Motor neuron (in vitro differentiated cells): ENCODE data around the gene AFF1. TPM values are rescaled to one million over a fixed set of nuclear protein-coding genes. Genes with fewer than 3 reads are reported as not detected.
A peak's percentile ranks its signal among the peaks of the same experiment; 100 is the strongest.

Experiments used
- ATAC-seq, 8 experiments: fragments of 200-7000 bp; cut with Tn5 transposase; replicated peaks in 6 of 8; 2 replicates each; pipeline ENCODE4 v1.8.0; 2021; ENCODE audit warnings: mild to moderate bottlenecking in 8 of 8, moderate library complexity in 8 of 8
- H3K27ac ChIP-seq, 2 donors: fragments of 250-450 bp; sonication (Bioruptor Pico); 2 replicates each; pipeline ENCODE4 v1.9.0; 2021; ENCODE audit warnings: antibody characterized with exemption in 2 of 2, mild to moderate bottlenecking in 2 of 2, moderate library complexity in 1 of 2
- H3K4me1 ChIP-seq, 2 donors: fragments of 250-450 bp; sonication (Bioruptor Pico); replicated peaks in 1 of 2; 2 replicates each; pipeline ENCODE4 v1.6.1; 2021; ENCODE audit warnings: antibody characterized with exemption in 2 of 2, mild to moderate bottlenecking in 2 of 2, moderate library complexity in 1 of 2
- H3K4me3 ChIP-seq, 5 donors: fragments of 250-450 bp; sonication (Bioruptor Pico); 2 replicates each; pipeline ENCODE4 v1.9.0; 2021; ENCODE audit warnings: antibody characterized with exemption in 5 of 5, mild to moderate bottlenecking in 5 of 5, moderate library complexity in 4 of 5
- WGBS, 10 experiments: fragments of 450-650 bp; shearing (Covaris generic); methylation state at CpG; one replicate each; pipeline ENCODE4 v1.0.0; 2022; 5-methylcytosine and 5-hydroxymethylcytosine counted together
- in situ Hi-C, 9 experiments: fragments of 400-800 bp; cut with MboI; loops; one replicate each; pipeline ENCODE4 v1.15.0; 2021; ENCODE audit warnings: low sequenced_read_pairs in 9 of 9, low pct_unique_long_range_greater_than_20kb in 2 of 9; ENCODE audit not compliant: unreplicated experiment in 9 of 9
- total RNA-seq, 8 experiments: library from RNA; unstranded; fragments of 300-600 nt; gene quantifications; 2 replicates each; pipeline versions ENCODE4 v1.2.3 to v1.2.4, GENCODE V29; 2022

AFF1 gene
- total RNA-seq, 8 experiments from 2014 or later, result 7.7 to 47.0 (median 15.8) TPM

DNA sequence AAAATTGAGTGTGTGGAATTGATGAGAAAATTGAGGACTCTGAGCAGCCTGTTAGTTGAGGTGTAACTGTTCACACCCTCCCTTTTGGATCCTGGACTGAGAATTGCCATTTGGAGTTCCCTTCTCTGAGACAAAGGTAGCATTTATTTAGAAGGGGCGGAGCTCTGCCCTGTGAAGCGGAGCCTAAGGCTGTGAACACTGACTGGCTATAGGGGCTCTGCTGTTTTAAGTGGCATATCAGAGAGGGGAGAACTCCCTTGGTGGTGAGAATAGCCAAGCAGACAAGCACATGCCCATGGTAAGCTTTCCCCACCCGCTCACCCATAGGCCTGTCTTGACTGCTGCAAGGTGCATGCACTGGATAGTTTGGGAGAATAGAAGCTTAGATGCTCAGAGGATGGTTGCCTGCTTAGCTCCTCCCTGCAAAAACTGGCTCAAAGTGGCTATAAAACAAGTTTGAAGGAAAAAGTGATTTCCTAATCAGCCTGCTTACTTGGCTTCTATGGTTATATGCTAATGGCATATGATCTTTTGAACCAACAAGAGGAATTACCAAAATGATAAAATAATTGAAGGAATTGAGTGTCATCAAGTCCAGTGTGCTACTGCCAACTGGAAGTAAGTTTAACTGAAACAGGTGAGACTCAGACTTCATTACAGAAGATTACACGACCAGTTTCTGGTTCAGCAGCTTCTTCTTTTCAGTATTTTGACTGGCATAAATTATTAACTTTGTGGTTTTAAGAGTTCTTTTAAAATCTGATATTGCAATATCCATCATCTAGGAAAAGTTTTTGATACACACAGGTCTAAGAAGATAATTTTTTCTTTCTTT, 108.4 kb downstream of the AFF1 start:
- no peak overlapping the region for H3K27ac ChIP-seq
- 67 to 92% (median 84%) methylated on average over 1 to 4 of the region's 4 CpGs for WGBS, 10 experiments
- H3K4me1 ChIP-seq, result peaks cover 44% of the 10 kb centered on the region in 2 donors
- H3K4me3 ChIP-seq, result no peak overlapping the region
- in situ Hi-C loops, result no loop called here
- peak in 1 of 8 experiments; percentile 16 for ATAC-seq

DNA sequence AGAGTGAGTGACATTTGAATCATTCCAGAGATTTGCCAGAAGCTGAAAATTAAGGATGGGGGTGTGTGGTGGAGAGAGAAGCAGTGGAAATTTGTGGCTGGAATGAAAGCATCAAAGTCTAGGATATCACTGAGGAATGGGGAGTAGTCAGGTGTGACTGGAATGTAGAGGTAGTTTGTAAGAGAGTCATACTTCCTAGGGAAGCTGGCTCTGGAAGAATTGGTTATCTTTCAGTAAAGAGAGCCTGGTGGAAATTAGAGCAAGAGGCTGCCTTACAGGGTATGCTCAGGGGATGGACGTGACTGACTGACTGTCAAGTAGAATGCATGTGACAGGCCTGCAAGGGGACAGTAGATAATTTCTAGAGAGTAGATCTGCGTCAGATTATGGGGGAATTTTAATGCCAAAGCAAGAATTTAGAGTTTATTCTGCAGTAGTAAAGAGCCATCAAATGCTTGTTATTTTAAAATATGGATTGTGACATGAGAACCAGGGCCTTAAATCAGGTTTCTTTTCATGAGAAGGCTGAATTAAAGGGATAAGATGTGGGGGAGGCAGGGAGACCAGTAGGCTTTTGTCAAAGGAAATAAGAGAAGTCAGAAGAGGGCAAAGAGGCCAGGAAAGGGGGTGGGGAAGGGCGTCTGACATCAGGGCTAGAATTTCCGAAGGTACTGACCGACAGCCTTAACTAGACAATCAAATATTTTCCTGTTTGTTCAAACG, 109.9 kb downstream of the AFF1 start:
- WGBS, 10 experiments, result 0 to 72% (median 18%) methylated on average over 1 to 4 of the region's 6 CpGs; no CpG with 5 or more reads in 1 of the 10 experiments
- in situ Hi-C loops, result no loop called here
- Histone ChIP-seq H3K27ac (peak overlapping the region; percentile 9 to 17), H3K4me3 (no peak overlapping the region), H3K4me1 (peaks cover 29 to 31% of the 10 kb centered on the region in 2 donors)
- peak in 5 of 8 experiments; percentile 64 to 85 (median 79) for ATAC-seq

DNA sequence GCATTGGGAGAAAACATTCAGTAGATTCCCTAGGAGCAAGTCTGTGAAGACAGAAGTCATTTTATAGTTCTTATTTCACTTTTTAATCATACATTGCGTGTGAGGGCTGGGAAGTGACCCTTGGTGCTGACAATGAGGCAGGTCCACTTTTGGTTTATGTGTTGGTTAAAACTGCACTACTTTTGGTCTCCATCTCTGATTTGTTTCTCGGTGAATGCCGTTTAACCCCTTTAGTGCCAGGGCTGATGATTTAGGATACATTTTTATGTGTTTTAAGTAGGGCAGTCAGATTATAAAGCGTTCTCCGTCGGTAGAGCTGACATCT, 110.4 kb downstream of the AFF1 start:
- 23 to 100% (median 65%) methylated on average over 1 to 6 of the region's 6 CpGs; no CpG with 5 or more reads in 2 of the 10 experiments for WGBS, 10 experiments
- no peak for ATAC-seq
- Histone ChIP-seq H3K27ac (peak overlapping the region; percentile 9 to 17), H3K4me1 (peaks cover 24 to 25% of the 10 kb centered on the region in 2 donors), H3K4me3 (no peak overlapping the region)
- in situ Hi-C loops, result no loop called here

DNA sequence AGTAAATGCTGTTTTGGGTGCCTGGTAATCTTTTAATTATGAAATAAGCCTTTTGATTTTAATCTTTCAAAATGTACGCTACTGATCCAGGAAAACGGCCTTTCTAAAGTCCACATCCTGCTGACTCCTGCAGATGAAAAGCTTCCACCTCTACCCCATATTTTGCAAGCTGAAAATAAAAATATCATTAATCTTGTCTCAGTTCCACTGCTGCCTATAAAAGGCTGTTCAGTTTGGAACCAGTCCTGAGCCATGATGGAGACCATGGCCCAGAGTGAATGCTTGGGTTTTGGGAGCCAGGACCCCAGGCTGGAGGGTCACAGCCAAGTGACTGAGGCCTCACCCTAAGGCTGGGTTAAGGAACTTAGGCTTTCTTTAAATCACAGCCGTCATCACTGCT, 110.8 kb downstream of the AFF1 start:
- peak overlapping the region in 1 of 2 donors; percentile 9 for H3K27ac ChIP-seq
- WGBS, 10 experiments, result 19 to 100% (median 82%) methylated on average over 2 to 3 of the region's 3 CpGs; no CpG with 5 or more reads in 1 of the 10 experiments
- no peak overlapping the region for H3K4me3 ChIP-seq
- in situ Hi-C loops, result no loop called here
- no peak for ATAC-seq
- peaks cover 23 to 25% of the 10 kb centered on the region in 2 donors for H3K4me1 ChIP-seq

DNA sequence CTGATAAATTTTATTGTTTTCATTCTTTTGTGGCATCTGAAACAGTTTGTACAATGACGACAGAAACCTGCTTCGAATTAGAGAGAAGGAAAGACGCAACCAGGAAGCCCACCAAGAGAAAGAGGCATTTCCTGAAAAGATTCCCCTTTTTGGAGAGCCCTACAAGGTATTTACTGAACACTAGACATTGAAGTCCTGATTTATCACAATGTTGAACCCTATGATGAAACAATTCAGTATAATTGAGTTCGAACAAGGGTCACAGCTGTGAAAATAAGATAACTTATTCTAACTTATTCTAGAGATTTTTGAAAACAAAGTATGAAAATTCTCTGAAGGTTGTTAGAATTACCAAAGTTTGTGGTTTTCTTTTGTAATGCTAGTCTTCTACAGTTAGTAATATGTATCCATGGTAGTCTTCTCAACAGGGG, 111.3 kb downstream of the AFF1 start:
- no peak overlapping the region for H3K4me3 ChIP-seq
- WGBS, 10 experiments, result 12 to 100% (median 96%) methylated on average over 1 to 4 of the region's 4 CpGs; no CpG with 5 or more reads in 3 of the 10 experiments
- in situ Hi-C loops, result no loop called here
- no peak for ATAC-seq
- H3K27ac ChIP-seq, result no peak overlapping the region
- peaks cover 23 to 25% of the 10 kb centered on the region in 2 donors for H3K4me1 ChIP-seq

DNA sequence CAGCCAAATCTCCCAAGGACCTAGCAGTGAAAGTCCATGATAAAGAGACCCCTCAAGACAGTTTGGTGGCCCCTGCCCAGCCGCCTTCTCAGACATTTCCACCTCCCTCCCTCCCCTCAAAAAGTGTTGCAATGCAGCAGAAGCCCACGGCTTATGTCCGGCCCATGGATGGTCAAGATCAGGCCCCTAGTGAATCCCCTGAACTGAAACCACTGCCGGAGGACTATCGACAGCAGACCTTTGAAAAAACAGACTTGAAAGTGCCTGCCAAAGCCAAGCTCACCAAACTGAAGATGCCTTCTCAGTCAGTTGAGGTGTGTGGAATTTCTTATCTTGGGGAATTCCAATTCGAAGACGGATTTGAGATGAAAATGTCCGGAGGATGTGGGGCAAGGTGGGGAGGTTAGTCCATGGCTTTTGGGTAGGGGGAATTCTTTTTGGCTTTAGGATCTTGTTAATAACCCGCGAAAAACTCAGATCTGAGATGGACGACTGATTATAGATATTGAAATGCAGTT, 112.5 kb downstream of the AFF1 start:
- H3K4me1 ChIP-seq, result peaks cover 24 to 25% of the 10 kb centered on the region in 2 donors
- 67 to 100% (median 97%) methylated on average over 1 to 8 of the region's 11 CpGs; no CpG with 5 or more reads in 1 of the 10 experiments for WGBS, 10 experiments
- in situ Hi-C loops, result no loop called here
- ATAC-seq, result no peak
- no peak overlapping the region for H3K27ac ChIP-seq
- no peak overlapping the region for H3K4me3 ChIP-seq

DNA sequence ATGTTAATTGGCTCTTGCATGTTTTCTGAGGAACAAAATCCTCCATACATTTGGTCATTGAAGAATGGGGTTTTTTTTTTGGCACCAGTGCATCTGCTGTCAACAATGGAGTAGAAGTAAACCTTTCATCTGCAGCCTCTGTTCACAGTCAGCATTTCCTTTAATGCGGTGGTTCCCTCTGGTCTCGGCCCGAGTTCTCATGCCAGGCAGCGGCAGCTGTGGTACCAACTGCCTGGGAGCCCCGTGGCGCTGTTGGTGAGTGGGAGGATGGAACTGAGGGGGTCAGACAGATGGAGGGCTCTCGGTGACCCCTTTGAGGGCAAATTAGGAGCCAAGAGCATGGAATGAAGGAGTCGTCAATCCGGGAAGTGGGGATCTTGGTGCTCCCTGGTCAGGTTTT, 114.7 kb downstream of the AFF1 start:
- no peak overlapping the region for H3K4me3 ChIP-seq
- peaks cover 28 to 33% of the 10 kb centered on the region in 2 donors for H3K4me1 ChIP-seq
- ATAC-seq, result no peak
- in situ Hi-C loops, result no loop called here
- 83 to 100% (median 97%) methylated on average over 2 to 6 of the region's 9 CpGs; no CpG with 5 or more reads in 4 of the 10 experiments for WGBS, 10 experiments
- no peak overlapping the region for H3K27ac ChIP-seq

- no peak for ATAC-seq
- H3K4me1 ChIP-seq, result peaks cover 17 to 22% of the 10 kb centered on the region in 2 donors
- H3K4me3 ChIP-seq, result no peak overlapping the region
- in situ Hi-C loops, result no loop called here
- H3K27ac ChIP-seq, result no peak overlapping the region
- 93 to 100% (median 97%) methylated on average over 1 to 9 of the region's 12 CpGs; no CpG with 5 or more reads in 2 of the 10 experiments for WGBS, 10 experiments
Observed at GRCh38 chr4:87050596-87050995, 115.8 kb downstream of the AFF1 start.

GRCh38 chr4:87051121-87051713, 116.4 kb downstream of the AFF1 start:
- H3K4me3 ChIP-seq, result no peak overlapping the region
- H3K4me1 ChIP-seq, result peaks cover 11 to 16% of the 10 kb centered on the region in 2 donors
- in situ Hi-C loops, result no loop called here
- ATAC-seq, result no peak
- no peak overlapping the region for H3K27ac ChIP-seq
- 40 to 100% (median 83%) methylated on average over 2 to 9 of the region's 10 CpGs for WGBS, 10 experiments

GRCh38 chr4:87052615-87053014, 117.8 kb downstream of the AFF1 start:
- peaks cover 11 to 14% of the 10 kb centered on the region in 2 donors for H3K4me1 ChIP-seq
- 86 to 100% (median 99%) methylated on average over 1 to 4 of the region's 4 CpGs; no CpG with 5 or more reads in 2 of the 10 experiments for WGBS, 10 experiments
- H3K4me3 ChIP-seq, result no peak overlapping the region
- in situ Hi-C loops, result no loop called here
- no peak for ATAC-seq
- peak overlapping the region in 1 of 2 donors; percentile 34 for H3K27ac ChIP-seq

DNA sequence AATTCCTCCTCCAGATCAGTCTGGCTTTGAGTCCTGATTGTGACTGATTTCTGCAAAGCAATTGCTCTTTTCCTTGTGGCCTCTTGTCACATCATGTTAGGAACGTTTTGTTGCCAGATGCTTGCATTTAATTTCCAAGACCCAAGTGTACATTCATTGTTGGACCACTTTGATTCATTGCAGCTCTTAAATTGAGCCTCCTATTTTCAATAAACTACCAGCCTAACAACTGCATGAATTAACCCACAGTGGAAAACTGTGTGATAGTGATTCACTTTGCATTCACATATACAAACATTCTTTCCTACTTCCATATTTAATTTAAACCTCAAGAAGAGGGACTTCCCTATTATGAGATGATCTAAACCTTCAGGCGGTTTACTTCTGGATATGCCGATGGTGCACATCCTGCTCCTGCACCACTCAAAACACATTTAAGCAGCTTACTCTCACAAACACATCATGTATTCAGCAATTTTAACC, 118.4 kb downstream of the AFF1 start:
- no peak overlapping the region for H3K27ac ChIP-seq
- H3K4me3 ChIP-seq, result no peak overlapping the region
- in situ Hi-C loops, result no loop called here
- 0 to 100% (median 33%) methylated on average over 1 to 3 of the region's 3 CpGs; no CpG with 5 or more reads in 1 of the 10 experiments for WGBS, 10 experiments
- H3K4me1 ChIP-seq, result peaks cover 11 to 14% of the 10 kb centered on the region in 2 donors
- peak; percentile 40 to 75 (median 58) for ATAC-seq

- ATAC-seq, result peak in 1 of 8 experiments; percentile 52
- 64 to 90% (median 80%) methylated on average over 2 to 10 of the region's 10 CpGs for WGBS, 10 experiments
- no peak overlapping the region for H3K4me3 ChIP-seq
- no peak overlapping the region for H3K27ac ChIP-seq
- in situ Hi-C loops, result no loop called here
- peaks cover 11 to 14% of the 10 kb centered on the region in 2 donors for H3K4me1 ChIP-seq
Observed at GRCh38 chr4:87053802-87054767, 119.3 kb downstream of the AFF1 start.
